PC-9 (cell line): Measurements from ENCODE around the gene PRKACG. TPM values are rescaled to one million over a fixed set of nuclear protein-coding genes. Genes with fewer than 3 reads are reported as not detected.
"Not testable (repeated sequence)": the region's sequence is repeated elsewhere in the genome, so short reads cannot be mapped to it uniquely, and the experiment has no call there.

Source experiments
- BruUV-seq: library from RNA; stranded (reverse); fragments of 400-500 nt; replicated peaks from 2 replicates; lab custom pipeline; 2021; lab: Mats Ljungman, UMichigan
- CTCF ChIA-PET: fragments of 300-600 bp; sonication (Branson Sonifier 250); formaldehyde crosslinking; loops from one replicate; lab custom pipeline; 2022; ENCODE audit warnings: antibody characterized with exemption; lab: Charles Lee
- POLR2A ChIA-PET: fragments of 300-600 bp; sonication (Branson Sonifier 250); formaldehyde crosslinking; loops from one replicate; lab custom pipeline; 2022; ENCODE audit warnings: antibody characterized with exemption; ENCODE audit not compliant: unreplicated experiment; lab: Charles Lee
- DNase-seq, 2 experiments: peaks; one replicate each; pipeline versions ENCODE4 v3.0.0 to v3.0.0-alpha.2; 2015 to 2022; ENCODE audit warnings: mixed read lengths in 1 of 2
- H2AFZ ChIP-seq: fragments of 200-600 bp; sonication (generic); 2 replicates; pipeline ENCODE4 v1.8.1; 2017; ENCODE audit warnings: antibody characterized with exemption
- H3F3A ChIP-seq: fragments of 200-600 bp; sonication (generic); 2 replicates; pipeline ENCODE4 v1.8.1; 2017; ENCODE audit warnings: antibody characterized with exemption, mild to moderate bottlenecking, low read depth; ENCODE audit not compliant: insufficient read depth
- H3K27ac ChIP-seq: fragments of 200-600 bp; sonication (generic); 2 replicates; pipeline ENCODE4 v1.6.1; 2016; ENCODE audit warnings: mixed run types
- H3K27me3 ChIP-seq: fragments of 200-600 bp; sonication (generic); 2 replicates; pipeline ENCODE4 v1.6.1; 2016; ENCODE audit warnings: low read depth, mixed run types; ENCODE audit not compliant: insufficient read depth
- H3K36me3 ChIP-seq: fragments of 200-600 bp; sonication (generic); 2 replicates; pipeline ENCODE4 v1.6.1; 2016; ENCODE audit warnings: low read depth, mixed run types
- H3K4me1 ChIP-seq: fragments of 200-600 bp; sonication (generic); replicated peaks from 2 replicates; pipeline ENCODE4 v1.6.1; 2016; ENCODE audit warnings: mixed run types; ENCODE audit not compliant: insufficient read depth
- H3K4me2 ChIP-seq: fragments of 200-600 bp; sonication (generic); 2 replicates; pipeline ENCODE4 v1.6.1; 2017; ENCODE audit warnings: mixed run types
- H3K4me3 ChIP-seq: fragments of 200-600 bp; sonication (generic); 2 replicates; pipeline ENCODE4 v1.6.1; 2016; ENCODE audit warnings: mixed run types
- H3K79me2 ChIP-seq: fragments of 200-600 bp; sonication (generic); 2 replicates; pipeline ENCODE4 v1.6.1; 2017; ENCODE audit warnings: low read depth, mixed run types
- H3K9me2 ChIP-seq: fragments of 200-600 bp; sonication (generic); 2 replicates; pipeline ENCODE4 v1.8.1; 2017; ENCODE audit warnings: mild to moderate bottlenecking; ENCODE audit not compliant: insufficient read depth
- H3K9me3 ChIP-seq: fragments of 200-600 bp; sonication (generic); 2 replicates; pipeline ENCODE4 v1.8.1; 2016; ENCODE audit warnings: low read depth; ENCODE audit not compliant: insufficient read depth
- H4K20me1 ChIP-seq: fragments of 200-600 bp; sonication (generic); 2 replicates; pipeline ENCODE4 v1.8.1; 2017; ENCODE audit not compliant: insufficient read depth
- CTCF ChIP-seq: fragments of 200-600 bp; sonication (generic); conservative IDR thresholded peaks from 2 replicates; pipeline ENCODE4 v1.6.1; 2017; ENCODE audit warnings: mixed run types, antibody characterized with exemption, mild to moderate bottlenecking, moderate library complexity
- EZH2 ChIP-seq: fragments of 200-600 bp; sonication (generic); IDR thresholded peaks from 2 replicates; pipeline ENCODE4 v1.8.0; 2017; ENCODE audit warnings: antibody characterized with exemption, low read depth
- intact Hi-C: fragments of 100-400 bp; cut with micrococcal nuclease; formaldehyde crosslinking; loops from one replicate; pipeline ENCODE4 v1.10.0; 2022; ENCODE audit not compliant: unreplicated experiment
- total RNA-seq: library from RNA; stranded (reverse); gene quantifications from 2 replicates; pipeline ENCODE4 v1.2.3, GENCODE V29; 2021

The PRKACG gene
- total RNA-seq, 1 experiment from 2014 or later = not detected

- H2AFZ ChIP-seq = no peak overlapping the region
- ChIA-PET POLR2A (no interaction called here), CTCF (no interaction called here)
- no peaks in the 10 kb centered on the region for H4K20me1 ChIP-seq
- no peaks in the 10 kb centered on the region for H3K9me3 ChIP-seq
- H3F3A ChIP-seq = no peaks in the 10 kb centered on the region
- no peaks in the 10 kb centered on the region for H3K79me2 ChIP-seq
- intact Hi-C loops = loop anchor here (5.0 kb wide), 1 partner anchor 339 kb away; no protein-coding TSS in a partner anchor
- no peaks in the 10 kb centered on the region for H3K9me2 ChIP-seq
- H3K27ac ChIP-seq = no peak overlapping the region
- no peaks in the 10 kb centered on the region for H3K27me3 ChIP-seq
- no peaks in the 10 kb centered on the region for H3K36me3 ChIP-seq
- H3K4me2 ChIP-seq = no peak overlapping the region
- no peaks in the 10 kb centered on the region for H3K4me1 ChIP-seq
- no peak overlapping the region for H3K4me3 ChIP-seq
- no TSS peak for BruUV-seq
- TF ChIP-seq EZH2 (no peak), CTCF (no peak)
- DNase-seq = no peak
Measured at GRCh38 chr9:69058101-69058500, 44.2 kb upstream of the PRKACG start.

- H2AFZ ChIP-seq = no peak overlapping the region
- no peaks in the 10 kb centered on the region for H3F3A ChIP-seq
- no peaks in the 10 kb centered on the region for H3K9me2 ChIP-seq
- H3K9me3 ChIP-seq = no peaks in the 10 kb centered on the region
- H3K27ac ChIP-seq = no peak overlapping the region
- H3K27me3 ChIP-seq = no peaks in the 10 kb centered on the region
- CTCF ChIA-PET = no interaction called here
- no peaks in the 10 kb centered on the region for H4K20me1 ChIP-seq
- no peaks in the 10 kb centered on the region for H3K36me3 ChIP-seq
- H3K79me2 ChIP-seq = no peaks in the 10 kb centered on the region
- TF ChIP-seq CTCF = no peak
- no peak for TF ChIP-seq EZH2
- no peak overlapping the region for H3K4me3 ChIP-seq
- no peaks in the 10 kb centered on the region for H3K4me1 ChIP-seq
- BruUV-seq = no TSS peak
- no peak for DNase-seq
- H3K4me2 ChIP-seq = no peak overlapping the region
- POLR2A ChIA-PET = no interaction called here
- intact Hi-C loops = loop anchor here (5.0 kb wide), 1 partner anchor 341 kb away; no protein-coding TSS in a partner anchor
Measured at GRCh38 chr9:69056191-69056815, 42.4 kb upstream of the PRKACG start.

- H3K27me3 ChIP-seq = no peaks in the 10 kb centered on the region
- no peaks in the 10 kb centered on the region for H3K4me1 ChIP-seq
- no peak overlapping the region for H2AFZ ChIP-seq
- H3K9me3 ChIP-seq = no peaks in the 10 kb centered on the region
- no peaks in the 10 kb centered on the region for H3K9me2 ChIP-seq
- intact Hi-C loops = loop anchor here (1.0 to 5.0 kb wide), 5 partner anchors 65 to 492 kb away; partner anchors contain the start of gene TJP2
- H3K36me3 ChIP-seq = no peaks in the 10 kb centered on the region
- TF ChIP-seq EZH2 = no peak
- TF ChIP-seq CTCF = no peak
- no peak overlapping the region for H3K4me2 ChIP-seq
- POLR2A ChIA-PET = no interaction called here
- no peak for DNase-seq
- H4K20me1 ChIP-seq = no peaks in the 10 kb centered on the region
- CTCF ChIA-PET = interaction anchor here (0.6 kb wide), 1 partner anchor 309 kb away, joined by 3 read pairs; no protein-coding TSS in a partner anchor
- BruUV-seq = no TSS peak
- no peaks in the 10 kb centered on the region for H3K79me2 ChIP-seq
- H3K4me3 ChIP-seq = no peak overlapping the region
- no peak overlapping the region for H3K27ac ChIP-seq
- H3F3A ChIP-seq = no peaks in the 10 kb centered on the region
Measured at GRCh38 chr9:69054989-69055388, 41.1 kb upstream of the PRKACG start.

GRCh38 chr9:69050936-69051335 lies 37.0 kb upstream of the PRKACG start:
- H3K4me2 ChIP-seq, H3K4me3 ChIP-seq, H2AFZ ChIP-seq, H3K27me3 ChIP-seq, H3K79me2 ChIP-seq, H3K27ac ChIP-seq, H3K36me3 ChIP-seq, H3K9me2 ChIP-seq, CTCF ChIA-PET, BruUV-seq, H4K20me1 ChIP-seq, H3K4me1 ChIP-seq, DNase-seq, H3K9me3 ChIP-seq, POLR2A ChIA-PET, H3F3A ChIP-seq: not testable (repeated sequence)
- intact Hi-C loops = loop anchor here (5.0 kb wide), 2 partner anchors 121 to 496 kb away; partner anchors contain the start of gene TJP2
